Liver (tissue), 9 donors: ENCODE data around the gene HDAC10. TPM values are rescaled to one million over a fixed set of nuclear protein-coding genes. Genes with fewer than 3 reads are reported as not detected.

ENCODE experiments used
- DNase-seq: peaks from one replicate; pipeline ENCODE4 v3.0.0-alpha.2; 2017; ENCODE audit warnings: low spot score
- H3K27ac ChIP-seq, 2 donors: one replicate each; pipeline ENCODE4 v1.7.0; 2013; ENCODE audit warnings: inconsistent platforms in 2 of 2, low read length in 2 of 2, control low read depth in 1 of 2, low read depth in 1 of 2, mild to moderate bottlenecking in 1 of 2
- H3K27me3 ChIP-seq, 4 donors: one replicate each; pipeline versions ENCODE4 v1.6.1 to v1.7.0; 2013; ENCODE audit warnings: low read length in 3 of 4, inconsistent platforms in 1 of 4, mild to moderate bottlenecking in 1 of 4, moderate library complexity in 1 of 4; ENCODE audit not compliant: control insufficient read depth in 4 of 4, insufficient read depth in 4 of 4
- H3K36me3 ChIP-seq, 4 donors: one replicate each; pipeline versions ENCODE4 v1.6.1 to v1.7.0; 2013; ENCODE audit warnings: low read length in 3 of 4, mild to moderate bottlenecking in 3 of 4, low read depth in 1 of 4, moderate library complexity in 1 of 4; ENCODE audit not compliant: control insufficient read depth in 4 of 4, insufficient read depth in 3 of 4
- H3K4me1 ChIP-seq, 4 donors: one replicate each; pipeline versions ENCODE4 v1.6.1 to v1.7.0; 2013; ENCODE audit warnings: low read length in 3 of 4, mild to moderate bottlenecking in 3 of 4, moderate library complexity in 1 of 4; ENCODE audit not compliant: control insufficient read depth in 4 of 4, insufficient read depth in 4 of 4
- H3K4me3 ChIP-seq, 3 donors: one replicate each; pipeline versions ENCODE4 v1.6.1 to v1.7.0; 2013; ENCODE audit warnings: low read length in 3 of 3, control low read depth in 1 of 3, low read depth in 1 of 3, mild to moderate bottlenecking in 1 of 3
- H3K9ac ChIP-seq, 2 donors: one replicate each; pipeline ENCODE4 v1.7.0; 2013; ENCODE audit warnings: low read length in 2 of 2, mild to moderate bottlenecking in 2 of 2, moderate library complexity in 2 of 2, control low read depth in 1 of 2, low read depth in 1 of 2
- H3K9me3 ChIP-seq, 4 donors: one replicate each; pipeline versions ENCODE4 v1.6.1 to v1.7.0; 2013; ENCODE audit warnings: low read length in 3 of 4; ENCODE audit not compliant: control insufficient read depth in 4 of 4
- CTCF ChIP-seq: fragments of 150-350 bp; IDR thresholded peaks from 2 replicates; pipeline ENCODE4 v1.5.1; 2017; ENCODE audit warnings: improper control_type of control experiment, low read depth, low read length; ENCODE audit not compliant: missing input control
- EGR1 ChIP-seq, 2 donors: IDR thresholded peaks; 2 replicates each; pipeline ENCODE4 v1.6.1; 2016 to 2018; ENCODE audit warnings: antibody characterized with exemption in 2 of 2, low read depth in 2 of 2
- FOXA1 ChIP-seq: IDR thresholded peaks from 2 replicates; pipeline ENCODE4 v1.6.1; 2016; ENCODE audit warnings: antibody characterized with exemption
- FOXA2 ChIP-seq: IDR thresholded peaks from 2 replicates; pipeline ENCODE4 v1.6.1; 2016; ENCODE audit warnings: antibody characterized with exemption
- GABPA ChIP-seq, 2 donors: IDR thresholded peaks in 1 of 2; conservative IDR thresholded peaks in 1 of 2; 2 replicates each; pipeline ENCODE4 v1.6.1; 2016; ENCODE audit warnings: antibody characterized with exemption in 2 of 2, mild to moderate bottlenecking in 1 of 2, moderate library complexity in 1 of 2
- HNF4A ChIP-seq, 2 donors: conservative IDR thresholded peaks; 2 replicates each; pipeline ENCODE4 v1.6.1; 2016; ENCODE audit warnings: antibody characterized with exemption in 2 of 2, mild to moderate bottlenecking in 2 of 2
- HNF4G ChIP-seq: IDR thresholded peaks from 2 replicates; pipeline ENCODE4 v1.6.1; 2016; ENCODE audit warnings: antibody characterized with exemption
- JUND ChIP-seq, 2 donors: IDR thresholded peaks; 2 replicates each; pipeline ENCODE4 v1.6.1; 2016; ENCODE audit warnings: antibody characterized with exemption in 2 of 2
- MAX ChIP-seq: IDR thresholded peaks from 2 replicates; pipeline ENCODE4 v1.6.1; 2016; ENCODE audit warnings: antibody characterized with exemption
- NR2F2 ChIP-seq: IDR thresholded peaks from 2 replicates; pipeline ENCODE4 v1.6.1; 2016; ENCODE audit warnings: antibody characterized with exemption
- RAD21 ChIP-seq, 2 donors: IDR thresholded peaks; 2 replicates each; pipeline ENCODE4 v1.6.1; 2016; ENCODE audit warnings: antibody characterized with exemption in 2 of 2, mild to moderate bottlenecking in 2 of 2
- REST ChIP-seq: IDR thresholded peaks from 2 replicates; pipeline ENCODE4 v1.6.1; 2016; ENCODE audit warnings: antibody characterized with exemption, mild to moderate bottlenecking
- RXRA ChIP-seq, 2 donors: IDR thresholded peaks; 2 replicates each; pipeline ENCODE4 v1.6.1; 2017 to 2018; ENCODE audit warnings: antibody characterized with exemption in 2 of 2, mild to moderate bottlenecking in 1 of 2
- SP1 ChIP-seq: IDR thresholded peaks from 2 replicates; pipeline ENCODE4 v1.6.1; 2018; ENCODE audit warnings: antibody characterized with exemption, mild to moderate bottlenecking
- TAF1 ChIP-seq: conservative IDR thresholded peaks from 2 replicates; pipeline ENCODE4 v1.6.1; 2016; ENCODE audit warnings: antibody characterized with exemption, mild to moderate bottlenecking
- YY1 ChIP-seq: IDR thresholded peaks from 2 replicates; pipeline ENCODE4 v1.6.1; 2016; ENCODE audit warnings: antibody characterized with exemption, mild to moderate bottlenecking
- ZBTB33 ChIP-seq: IDR thresholded peaks from 2 replicates; pipeline ENCODE4 v1.6.1; 2016; ENCODE audit warnings: antibody characterized with exemption
- WGBS: extraction: QIAGEN DNeasy Blood & Tissue Kit; methylation state at CpG from one replicate; pipeline ENCODE4 v1.1.7; 2013; 5-methylcytosine and 5-hydroxymethylcytosine counted together
- polyA plus RNA-seq, 2 donors: library from polyadenylated mRNA; stranded (reverse) in 1 of 2; unstranded in 1 of 2; fragments of 200-250 nt in 1 of 2; fragments of >200 nt in 1 of 2; fragmentation: Nextera tagmentation in 1 of 2; extraction: Ambion mirVana in 1 of 2; gene quantifications; one replicate each; pipeline versions ENCODE4 v1.2.1 to v1.2.3, GENCODE V29; 2013 to 2015
- total RNA-seq, 2 donors: library from RNA; depleted of rRNA; stranded (reverse); fragments of >200 nt; gene quantifications; one replicate each; pipeline ENCODE4 v1.2.3, GENCODE V29; 2014
- donor health status: healthy.
- donor health status: healthy.
- donor health status: healthy.
- donor health status: healthy.
- donor health status: healthy.

HDAC10 gene
- total and polyA plus RNA-seq, 4 donors = 6.2 to 18.2 (median 13.6) TPM

- 2% methylated on average over 92 of the region's 92 CpGs for WGBS
- peaks cover 16 to 37% (median 29%) of the 10 kb centered on the region in 4 donors for H3K4me1 ChIP-seq
- H3K9me3 ChIP-seq = no peaks in the 10 kb centered on the region
- H3K9ac ChIP-seq = no peak overlapping the region
- peak overlapping the region in 1 of 3 donors; percentile 59 for H3K4me3 ChIP-seq
- no peak overlapping the region for H3K27ac ChIP-seq
- TF ChIP-seq FOXA1 = no peak
- no peak for TF ChIP-seq REST
- no peak for TF ChIP-seq GABPA (IDR thresholded peaks at IDR 0.05 in 1 of 2, conservative IDR thresholded peaks at IDR 0.05 in 1 of 2)
- no peak for TF ChIP-seq FOXA2
- TF ChIP-seq TAF1 = no peak
- TF ChIP-seq NR2F2 = no peak
- TF ChIP-seq MAX = no peak
- no peak for TF ChIP-seq RAD21 (IDR thresholded peaks at IDR 0.05)
- no peak for TF ChIP-seq EGR1 (IDR thresholded peaks at IDR 0.05; ENCODE audit: low read depth in 2 of 2)
- TF ChIP-seq SP1 = no peak
- TF ChIP-seq JUND (IDR thresholded peaks at IDR 0.05) = no peak
- TF ChIP-seq YY1 = no peak
- no peak for TF ChIP-seq HNF4G
- no peak for DNase-seq
- H3K27me3 ChIP-seq = no peaks in the 10 kb centered on the region
- H3K36me3 ChIP-seq = peaks cover 0 to 1% (median 0%) of the 10 kb centered on the region in 4 donors
Observed at GRCh38 chr22:50260801-50261614, 9.9 kb upstream of the HDAC10 start.

- TF ChIP-seq YY1 (no peak), REST (no peak), HNF4G (no peak), RAD21 (IDR thresholded peaks at IDR 0.05) (no peak), FOXA1 (no peak), CTCF (no peak), FOXA2 (no peak), ZBTB33 (no peak), SP1 (no peak), TAF1 (no peak), MAX (no peak), RXRA (IDR thresholded peaks at IDR 0.05) (no peak), JUND (IDR thresholded peaks at IDR 0.05) (no peak), EGR1 (IDR thresholded peaks at IDR 0.05; ENCODE audit: low read depth in 2 of 2) (no peak), HNF4A (conservative IDR thresholded peaks at IDR 0.05) (no peak)
- DNase-seq = no peak
- H3K9ac ChIP-seq = no peak overlapping the region
- peaks cover 0 to 1% (median 0%) of the 10 kb centered on the region in 4 donors for H3K36me3 ChIP-seq
- no peak overlapping the region for H3K27ac ChIP-seq
- H3K4me3 ChIP-seq = peak overlapping the region in 1 of 3 donors; percentile 59
- H3K4me1 ChIP-seq = peaks cover 16 to 37% (median 29%) of the 10 kb centered on the region in 4 donors
- no peaks in the 10 kb centered on the region for H3K9me3 ChIP-seq
- H3K27me3 ChIP-seq = no peaks in the 10 kb centered on the region
- WGBS = 33% methylated on average over 11 of the region's 11 CpGs
Observed at GRCh38 chr22:50260434-50260800, 9.4 kb upstream of the HDAC10 start.
